T-helper 2 cell (primary cell): ENCODE results near the gene RBM7.

Source experiments
- DNase-seq, 5 experiments: peaks; one replicate each; pipeline versions ENCODE4 v3.0.0 to v3.0.0-alpha.2; 2012 to 2022

Gene RBM7

DNA sequence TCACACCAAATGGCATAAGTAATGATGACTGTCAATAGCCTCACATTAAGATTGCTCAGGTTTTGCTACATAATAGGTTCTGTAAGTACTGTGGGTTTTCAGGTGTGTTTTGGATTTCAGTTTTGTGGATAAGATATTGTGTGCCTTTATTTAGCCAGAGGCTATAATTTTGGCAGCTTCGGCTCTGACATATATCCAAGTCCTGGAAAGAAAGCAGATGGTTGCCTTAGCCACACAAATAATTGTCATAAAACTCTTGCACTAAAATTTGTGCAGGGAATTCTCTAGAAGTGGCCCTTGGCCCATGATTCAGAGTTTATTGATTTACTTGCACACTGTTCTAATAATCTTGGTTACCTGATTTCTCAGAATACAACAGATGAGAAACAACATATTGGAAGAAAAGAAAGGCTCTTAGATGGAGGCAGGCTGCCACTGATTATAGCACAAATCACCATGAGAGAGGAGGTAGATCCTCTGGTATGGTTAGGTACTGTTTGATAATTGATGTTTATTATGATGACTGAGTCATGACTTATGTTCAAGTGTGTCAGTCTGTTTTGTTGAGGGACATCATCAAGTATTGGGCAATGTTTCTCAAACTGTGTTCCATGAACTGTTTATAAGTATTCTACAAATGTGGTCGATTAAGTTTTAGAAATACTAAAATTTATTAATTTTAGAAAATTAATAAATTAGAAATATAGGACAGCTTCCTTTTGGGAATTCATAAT is 48.5 kb downstream of the RBM7 start:
- no peak for DNase-seq

DNA sequence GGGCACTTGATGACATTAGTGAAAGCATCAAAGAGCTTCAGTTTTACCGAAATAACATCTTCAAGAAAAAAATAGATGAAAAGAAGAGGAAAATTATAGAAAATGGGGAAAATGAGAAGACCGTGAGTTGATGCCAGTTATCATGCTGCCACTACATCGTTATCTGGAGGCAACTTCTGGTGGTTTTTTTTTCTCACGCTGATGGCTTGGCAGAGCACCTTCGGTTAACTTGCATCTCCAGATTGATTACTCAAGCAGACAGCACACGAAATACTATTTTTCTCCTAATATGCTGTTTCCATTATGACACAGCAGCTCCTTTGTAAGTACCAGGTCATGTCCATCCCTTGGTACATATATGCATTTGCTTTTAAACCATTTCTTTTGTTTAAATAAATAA is 49.4 kb downstream of the RBM7 start:
- DNase-seq: no peak

DNA sequence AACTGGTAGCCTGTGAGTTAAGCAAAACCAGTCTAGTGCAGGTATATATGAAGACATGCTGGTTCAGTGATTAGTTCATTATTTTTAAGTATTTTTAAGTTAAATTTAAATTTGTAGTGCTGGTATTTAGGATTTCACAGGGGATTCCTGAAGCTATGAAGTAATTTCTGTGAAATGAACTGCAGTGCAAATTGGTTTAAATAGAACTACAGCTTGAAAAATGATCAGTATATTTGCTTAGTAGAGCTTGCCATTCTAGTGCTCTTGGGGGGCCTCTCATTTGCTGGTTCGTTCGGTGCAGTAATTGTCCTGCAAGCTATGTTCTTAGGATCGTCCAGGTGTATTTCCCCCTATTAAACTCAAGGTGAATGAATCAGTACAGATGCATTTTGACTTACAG is 51.9 kb downstream of the RBM7 start:
- no peak for DNase-seq
